ENCODE results near the gene HSPB7. TPM values are rescaled to one million over a fixed set of nuclear protein-coding genes. Genes with fewer than 3 reads are reported as not detected.
"Not testable (repeated sequence)": the region's sequence is repeated elsewhere in the genome, so short reads cannot be mapped to it uniquely, and the experiment has no call there.

Gene HSPB7
- total RNA-seq, 1 experiment from 2014 or later, result 0.11 TPM

- H3K27ac Mint-ChIP-seq; H3K36me3 Mint-ChIP-seq; DNase-seq (ENCODE audit: low spot score); H3K4me3 Mint-ChIP-seq; ATAC-seq; H3K27me3 Mint-ChIP-seq (ENCODE audit: low read depth); H3K9me3 Mint-ChIP-seq; POLR2A ChIA-PET: not testable (repeated sequence)
- peaks cover 12% of the 10 kb centered on the region for H3K4me1 Mint-ChIP-seq
- CTCF ChIA-PET, result interaction anchor here (0.6 to 3.1 kb wide), 9 partner anchors 12 to 241 kb away, joined by 3 to 24 read pairs (median 6); partner anchors contain the start of gene HSPB7
- TF ChIP-seq GTF2I (CRISPR knock-in tag; conservative IDR thresholded peaks at IDR 0.05), result peak; percentile 59; the same call in 1 of the 2 replicates
These were observed 15.3 kb upstream of the HSPB7 start for GRCh38 chr1:16033103-16033632.

DNA sequence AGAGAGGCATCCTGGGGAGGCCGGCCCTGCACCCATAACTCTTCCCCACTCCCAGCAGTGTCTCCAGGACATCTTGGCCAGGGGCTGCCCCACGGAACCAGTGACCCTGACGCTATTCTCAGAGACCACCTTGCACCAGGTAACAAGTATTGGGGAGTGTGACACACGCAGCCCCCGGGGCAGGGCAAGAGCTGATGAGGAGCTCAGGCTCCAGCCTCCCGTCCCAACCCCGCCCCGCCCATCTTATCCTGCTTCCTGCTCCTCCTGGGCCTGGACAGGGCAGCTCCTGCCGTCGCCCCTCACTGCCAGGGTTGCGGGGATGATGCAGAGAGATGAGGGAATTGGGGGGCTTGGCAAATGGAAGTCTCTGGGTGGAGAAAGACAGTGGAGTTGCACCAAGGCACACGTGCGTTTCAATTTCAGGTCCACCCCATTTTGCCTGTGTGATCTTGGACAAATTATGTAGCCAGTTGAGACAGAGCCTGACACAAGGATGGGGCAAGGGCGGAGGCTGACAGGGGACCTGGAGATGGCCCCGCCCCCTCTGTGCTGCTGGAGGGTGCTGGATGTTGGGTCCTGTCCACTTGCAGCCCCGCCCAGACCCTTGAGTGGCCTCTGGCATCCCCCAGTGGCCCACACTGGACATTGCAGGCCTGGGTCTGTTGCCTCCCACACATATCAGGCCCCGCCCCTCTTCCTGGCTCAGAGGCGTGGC is 14.7 kb upstream of the HSPB7 start:
- Mint-ChIP-seq H3K27ac (no peak overlapping the region), H3K4me1 (peaks cover 19% of the 10 kb centered on the region), H3K27me3 (ENCODE audit: low read depth) (peaks cover 7% of the 10 kb centered on the region; the same call in 1 of the 2 replicates), H3K36me3 (no peaks in the 10 kb centered on the region), H3K4me3 (no peak overlapping the region), H3K9me3 (no peaks in the 10 kb centered on the region)
- ChIA-PET CTCF (interaction anchor here (0.6 to 3.1 kb wide), 15 partner anchors 12 to 373 kb away, joined by 3 to 24 read pairs (median 4); partner anchors contain the start of genes FAM131C and HSPB7), POLR2A (no interaction called here)
- peak; percentile 98 for ATAC-seq
- peak; percentile 98 for DNase-seq (ENCODE audit: low spot score)
- TF ChIP-seq FOXK1 (CRISPR knock-in tag; IDR thresholded peaks at IDR 0.05) (0 out of 2 replicates have a peak, but pooled peaks have one; percentile 24), PREB (CRISPR knock-in tag; IDR thresholded peaks at IDR 0.05; ENCODE audit: borderline replicate concordance) (no peak), ZNF121 (CRISPR knock-in tag; IDR thresholded peaks at IDR 0.05) (peak; percentile 47; the same call in 1 of the 2 replicates), TEAD4 (CRISPR knock-in tag; IDR thresholded peaks at IDR 0.05) (no peak), SP1 (CRISPR knock-in tag; conservative IDR thresholded peaks at IDR 0.05) (peak; percentile 87)
- TF ChIP-seq, protein P1, sequence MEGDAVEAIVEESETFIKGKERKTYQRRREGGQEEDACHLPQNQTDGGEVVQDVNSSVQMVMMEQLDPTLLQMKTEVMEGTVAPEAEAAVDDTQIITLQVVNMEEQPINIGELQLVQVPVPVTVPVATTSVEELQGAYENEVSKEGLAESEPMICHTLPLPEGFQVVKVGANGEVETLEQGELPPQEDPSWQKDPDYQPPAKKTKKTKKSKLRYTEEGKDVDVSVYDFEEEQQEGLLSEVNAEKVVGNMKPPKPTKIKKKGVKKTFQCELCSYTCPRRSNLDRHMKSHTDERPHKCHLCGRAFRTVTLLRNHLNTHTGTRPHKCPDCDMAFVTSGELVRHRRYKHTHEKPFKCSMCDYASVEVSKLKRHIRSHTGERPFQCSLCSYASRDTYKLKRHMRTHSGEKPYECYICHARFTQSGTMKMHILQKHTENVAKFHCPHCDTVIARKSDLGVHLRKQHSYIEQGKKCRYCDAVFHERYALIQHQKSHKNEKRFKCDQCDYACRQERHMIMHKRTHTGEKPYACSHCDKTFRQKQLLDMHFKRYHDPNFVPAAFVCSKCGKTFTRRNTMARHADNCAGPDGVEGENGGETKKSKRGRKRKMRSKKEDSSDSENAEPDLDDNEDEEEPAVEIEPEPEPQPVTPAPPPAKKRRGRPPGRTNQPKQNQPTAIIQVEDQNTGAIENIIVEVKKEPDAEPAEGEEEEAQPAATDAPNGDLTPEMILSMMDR (IDR thresholded peaks at IDR 0.05), result peak; percentile 97

DNA sequence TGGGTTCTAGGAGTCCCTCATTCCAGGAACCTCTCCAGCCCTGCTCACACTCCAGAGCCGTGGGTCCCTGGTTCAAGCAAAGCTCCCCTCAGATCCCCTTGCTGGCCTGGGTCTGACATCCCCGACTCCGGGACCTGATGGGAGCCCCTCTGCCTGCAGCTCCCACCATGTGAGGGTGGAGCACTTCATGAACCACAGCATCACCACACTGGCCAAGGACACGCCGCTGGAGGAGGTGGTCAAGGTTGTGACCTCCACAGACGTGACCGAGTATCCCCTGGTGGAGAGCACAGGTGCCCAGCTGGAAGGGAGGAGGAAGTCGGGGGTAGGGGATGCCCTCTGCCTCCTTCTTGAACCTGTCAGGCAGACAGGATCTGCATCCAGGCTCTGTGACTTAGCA is 13.7 kb upstream of the HSPB7 start:
- TF ChIP-seq ZNF425 (CRISPR knock-in tag; conservative IDR thresholded peaks at IDR 0.05) (no peak), E2F4 (CRISPR knock-in tag; IDR thresholded peaks at IDR 0.05; ENCODE audit: borderline replicate concordance, low read depth) (no peak), ATF3 (CRISPR knock-in tag; conservative IDR thresholded peaks at IDR 0.05) (no peak), GRHL2 (CRISPR knock-in tag; IDR thresholded peaks at IDR 0.05; ENCODE audit: insufficient replicate concordance, severe bottlenecking) (no peak), PREB (CRISPR knock-in tag; IDR thresholded peaks at IDR 0.05; ENCODE audit: borderline replicate concordance) (no peak), FOXJ3 (CRISPR knock-in tag; IDR thresholded peaks at IDR 0.05; ENCODE audit: borderline replicate concordance) (no peak), ZNF281 (CRISPR knock-in tag; IDR thresholded peaks at IDR 0.05) (no peak)
- TF ChIP-seq, protein P2, sequence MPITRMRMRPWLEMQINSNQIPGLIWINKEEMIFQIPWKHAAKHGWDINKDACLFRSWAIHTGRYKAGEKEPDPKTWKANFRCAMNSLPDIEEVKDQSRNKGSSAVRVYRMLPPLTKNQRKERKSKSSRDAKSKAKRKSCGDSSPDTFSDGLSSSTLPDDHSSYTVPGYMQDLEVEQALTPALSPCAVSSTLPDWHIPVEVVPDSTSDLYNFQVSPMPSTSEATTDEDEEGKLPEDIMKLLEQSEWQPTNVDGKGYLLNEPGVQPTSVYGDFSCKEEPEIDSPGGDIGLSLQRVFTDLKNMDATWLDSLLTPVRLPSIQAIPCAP (CRISPR knock-in tag; IDR thresholded peaks at IDR 0.05), result no peak
- POLR2A ChIA-PET, result no interaction called here
- Mint-ChIP-seq H3K27me3 (ENCODE audit: low read depth) (peaks cover 8% of the 10 kb centered on the region; the same call in 1 of the 2 replicates), H3K36me3 (no peaks in the 10 kb centered on the region), H3K9me3 (no peaks in the 10 kb centered on the region), H3K4me1 (peaks cover 21% of the 10 kb centered on the region), H3K27ac (no peak overlapping the region), H3K4me3 (no peak overlapping the region)
- no peak for DNase-seq (ENCODE audit: low spot score)
- CTCF ChIA-PET, result interaction anchor here (0.6 to 3.1 kb wide), 10 partner anchors 11 to 47 kb away, joined by 3 to 24 read pairs (median 4); partner anchors contain the start of genes FAM131C and HSPB7
- no peak for ATAC-seq

Data from WTC11 (cell line).